Lower leg skin (tissue), 3 donors: ENCODE results near the gene SLC16A12.

Source experiments
- POLR2A ChIP-seq, 2 donors: fragments of 450-650 bp; IDR thresholded peaks; one replicate each; pipeline ENCODE4 v1.6.1; 2016 to 2017; ENCODE audit warnings: antibody characterized with exemption in 2 of 2, mild to moderate bottlenecking in 1 of 2, moderate library complexity in 1 of 2
- TF ChIP-seq, protein P1 (sequence below), 3 donors: fragments of 450-650 bp; IDR thresholded peaks; one replicate each; pipeline ENCODE4 v1.5.1; 2016; ENCODE audit warnings: antibody characterized with exemption in 3 of 3, mild to moderate bottlenecking in 3 of 3, moderate library complexity in 2 of 3

DNA sequence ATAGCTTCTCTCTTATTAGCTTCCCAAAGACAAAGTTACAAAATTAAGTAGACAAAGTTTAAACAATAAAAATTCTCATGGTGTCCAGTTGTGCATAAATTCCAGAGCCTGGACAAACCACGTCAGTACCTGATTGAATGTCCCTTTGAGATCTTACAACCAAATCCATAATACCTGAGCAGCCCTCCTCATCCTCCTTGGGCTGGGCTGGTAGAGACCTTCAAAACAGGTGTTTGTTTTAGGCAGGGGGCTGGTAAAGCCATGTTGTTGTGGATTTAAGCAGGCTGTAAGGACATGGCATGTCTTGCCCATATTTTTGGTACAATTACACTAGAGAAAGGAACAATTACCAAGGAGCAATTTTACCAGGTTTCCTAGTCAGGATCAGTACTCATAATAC lies 118.9 kb downstream of the SLC16A12 start:
- TF ChIP-seq, protein P1, sequence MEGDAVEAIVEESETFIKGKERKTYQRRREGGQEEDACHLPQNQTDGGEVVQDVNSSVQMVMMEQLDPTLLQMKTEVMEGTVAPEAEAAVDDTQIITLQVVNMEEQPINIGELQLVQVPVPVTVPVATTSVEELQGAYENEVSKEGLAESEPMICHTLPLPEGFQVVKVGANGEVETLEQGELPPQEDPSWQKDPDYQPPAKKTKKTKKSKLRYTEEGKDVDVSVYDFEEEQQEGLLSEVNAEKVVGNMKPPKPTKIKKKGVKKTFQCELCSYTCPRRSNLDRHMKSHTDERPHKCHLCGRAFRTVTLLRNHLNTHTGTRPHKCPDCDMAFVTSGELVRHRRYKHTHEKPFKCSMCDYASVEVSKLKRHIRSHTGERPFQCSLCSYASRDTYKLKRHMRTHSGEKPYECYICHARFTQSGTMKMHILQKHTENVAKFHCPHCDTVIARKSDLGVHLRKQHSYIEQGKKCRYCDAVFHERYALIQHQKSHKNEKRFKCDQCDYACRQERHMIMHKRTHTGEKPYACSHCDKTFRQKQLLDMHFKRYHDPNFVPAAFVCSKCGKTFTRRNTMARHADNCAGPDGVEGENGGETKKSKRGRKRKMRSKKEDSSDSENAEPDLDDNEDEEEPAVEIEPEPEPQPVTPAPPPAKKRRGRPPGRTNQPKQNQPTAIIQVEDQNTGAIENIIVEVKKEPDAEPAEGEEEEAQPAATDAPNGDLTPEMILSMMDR (IDR thresholded peaks at IDR 0.05): no peak
- TF ChIP-seq POLR2A (IDR thresholded peaks at IDR 0.05): no peak
